Measurements from ENCODE around the gene RPL39L. TPM values are rescaled to one million over a fixed set of nuclear protein-coding genes. Genes with fewer than 3 reads are reported as not detected.

RPL39L gene
- total RNA-seq, 1 experiment from 2014 or later = 37.7 TPM

- Histone ChIP-seq H3K4me1 (ENCODE audit: control insufficient read depth, insufficient read depth, low read length) (no peaks in the 10 kb centered on the region), H3K36me3 (ENCODE audit: control insufficient read depth, insufficient read depth, low read length) (no peaks in the 10 kb centered on the region), H3K27ac (ENCODE audit: low read length) (no peak overlapping the region), H3K4me3 (ENCODE audit: low read depth in 2 of 2, low read length in 2 of 2) (no peak overlapping the region; a peak in 1 of 4 replicates), H3K9me3 (ENCODE audit: control insufficient read depth, insufficient read depth, low read depth, low read length) (no peaks in the 10 kb centered on the region), H3K27me3 (ENCODE audit: control insufficient read depth, insufficient read depth, low read length) (no peaks in the 10 kb centered on the region)
- intact Hi-C loops (cut with micrococcal nuclease; ENCODE audit: unreplicated experiment) = no loop called here
- no TSS peak for BruUV-seq (replicated peaks)
- CTCF ChIA-PET = interaction anchor here (0.5 kb wide), 1 partner anchor 10 kb away, joined by 3 read pairs; no protein-coding TSS in a partner anchor
- DNase-seq (ENCODE audit: low read depth, low spot score) (no peak), ATAC-seq (no peak)
- POLR2A ChIA-PET = interaction anchor here (0.6 kb wide), 1 partner anchor 8 kb away, joined by 17 read pairs; no protein-coding TSS in a partner anchor
- no peak for TF ChIP-seq REST (IDR thresholded peaks at IDR 0.05; ENCODE audit: insufficient read depth in 1 of 2, low read depth in 2 of 2, low read length in 1 of 2)
- no peak for TF ChIP-seq CTCF (IDR thresholded peaks at IDR 0.05)
- no peak for TF ChIP-seq TCF7L2 (IDR thresholded peaks at IDR 0.05; ENCODE audit: low read depth, low read length)
- no peak for TF ChIP-seq POLR2AphosphoS5 (IDR thresholded peaks at IDR 0.05; ENCODE audit: low read depth, low read length)
- no peak for TF ChIP-seq SIN3A (IDR thresholded peaks at IDR 0.05; ENCODE audit: borderline replicate concordance, insufficient read depth, low read depth, low read length)
- in situ Hi-C loops (cut with HindIII; ENCODE audit: low pct_unique_long_range_greater_than_20kb, low sequenced_read_pairs) = no loop called here
Measured at GRCh38 chr3:187102073-187102634, 37.1 kb downstream of the RPL39L start.

GRCh38 chr3:187101184-187102072 is 37.9 kb downstream of the RPL39L start:
- H3K36me3 ChIP-seq (ENCODE audit: control insufficient read depth, insufficient read depth, low read length) = no peaks in the 10 kb centered on the region
- no TSS peak for BruUV-seq (replicated peaks)
- intact Hi-C loops (cut with micrococcal nuclease; ENCODE audit: unreplicated experiment) = no loop called here
- TF ChIP-seq TCF7L2 (IDR thresholded peaks at IDR 0.05; ENCODE audit: low read depth, low read length) = no peak
- no peak for TF ChIP-seq CTCF (IDR thresholded peaks at IDR 0.05)
- TF ChIP-seq REST (IDR thresholded peaks at IDR 0.05; ENCODE audit: insufficient read depth in 1 of 2, low read depth in 2 of 2, low read length in 1 of 2) = no peak
- no peak for TF ChIP-seq SIN3A (IDR thresholded peaks at IDR 0.05; ENCODE audit: borderline replicate concordance, insufficient read depth, low read depth, low read length)
- no peak for TF ChIP-seq POLR2AphosphoS5 (IDR thresholded peaks at IDR 0.05; ENCODE audit: low read depth, low read length)
- H3K9me3 ChIP-seq (ENCODE audit: control insufficient read depth, insufficient read depth, low read depth, low read length) = no peaks in the 10 kb centered on the region
- ChIA-PET CTCF (no interaction called here), POLR2A (no interaction called here)
- ATAC-seq (peak; percentile 66), DNase-seq (ENCODE audit: low read depth, low spot score) (no peak)
- H3K4me3 ChIP-seq (ENCODE audit: low read depth in 2 of 2, low read length in 2 of 2) = no peak overlapping the region; a peak in 1 of 4 replicates
- in situ Hi-C loops (cut with HindIII; ENCODE audit: low pct_unique_long_range_greater_than_20kb, low sequenced_read_pairs) = no loop called here
- H3K27me3 ChIP-seq (ENCODE audit: control insufficient read depth, insufficient read depth, low read length) = no peaks in the 10 kb centered on the region
- no peak overlapping the region for H3K27ac ChIP-seq (ENCODE audit: low read length)
- no peaks in the 10 kb centered on the region for H3K4me1 ChIP-seq (ENCODE audit: control insufficient read depth, insufficient read depth, low read length)

Measured in Panc1 (cell line).